ENCODE data around the gene SEMA4G.

The SEMA4G gene

GRCh38 chr10:100969187-100970075, at the start of gene SEMA4G:
SEMA4G (plus strand) TSS chr10:100969504; CDS start chr10:100972913, 3,409 bp downstream.
- DNase-seq = no peak

GRCh38 chr10:100923580-100923979, 45.7 kb upstream of the SEMA4G start:
- no peak for DNase-seq

GRCh38 chr10:100927266-100927665, 42.0 kb upstream of the SEMA4G start:
- DNase-seq = no peak

- no peak for DNase-seq
Measured at GRCh38 chr10:100928039-100928438, 41.3 kb upstream of the SEMA4G start.

GRCh38 chr10:100930368-100930767, 38.9 kb upstream of the SEMA4G start:
- no peak for DNase-seq

- DNase-seq = no peak
Measured at GRCh38 chr10:100934084-100934659, 35.1 kb upstream of the SEMA4G start.

- no peak for DNase-seq
Measured at GRCh38 chr10:100939763-100940344, 29.4 kb upstream of the SEMA4G start.

- no peak for DNase-seq
Measured at GRCh38 chr10:100942229-100942628, 27.1 kb upstream of the SEMA4G start.

- no peak for DNase-seq
Measured at GRCh38 chr10:100943508-100943907, 25.8 kb upstream of the SEMA4G start.

- no peak for DNase-seq
Measured at GRCh38 chr10:100945754-100946153, 23.6 kb upstream of the SEMA4G start.

- DNase-seq = no peak
Measured at GRCh38 chr10:100948916-100949315, 20.4 kb upstream of the SEMA4G start.

- DNase-seq = no peak
Measured at GRCh38 chr10:100960251-100960650, 9.1 kb upstream of the SEMA4G start.

- DNase-seq = no peak
Measured at GRCh38 chr10:100962351-100963080, 6.8 kb upstream of the SEMA4G start.

GRCh38 chr10:100963826-100964225, 5.5 kb upstream of the SEMA4G start:
- no peak for DNase-seq

- no peak for DNase-seq
Measured at GRCh38 chr10:100965820-100966219, 3.5 kb upstream of the SEMA4G start.

GRCh38 chr10:100966887-100967286, 2.4 kb upstream of the SEMA4G start:
- no peak for DNase-seq

GRCh38 chr10:100967332-100967731, 2.0 kb upstream of the SEMA4G start:
- no peak for DNase-seq

GRCh38 chr10:100968062-100968736, 1.1 kb upstream of the SEMA4G start:
- no peak for DNase-seq

- DNase-seq = no peak
Measured at GRCh38 chr10:100968863-100969186, 479 bp upstream of the SEMA4G start.

GRCh38 chr10:100970076-100970913, 991 bp downstream of the SEMA4G start:
- no peak for DNase-seq

GRCh38 chr10:100970914-100971811, 1.9 kb downstream of the SEMA4G start:
- no peak for DNase-seq
